RPMI7951 (cell line): ENCODE results near the gene UQCRH. TPM values are rescaled to one million over a fixed set of nuclear protein-coding genes. Genes with fewer than 3 reads are reported as not detected.
A peak's percentile ranks its signal among the peaks of the same experiment; 100 is the strongest.
"Not testable (repeated sequence)": the region's sequence is repeated elsewhere in the genome, so short reads cannot be mapped to it uniquely, and the experiment has no call there.

Experiments used
- DNase-seq: peaks from one replicate; pipeline ENCODE4 v3.0.0-alpha.2; 2012; ENCODE audit warnings: low read depth
- total RNA-seq: library from RNA; depleted of rRNA; stranded (reverse); fragments of >200 nt; shearing (Covaris generic); gene quantifications from 2 replicates; pipeline ENCODE4 v1.2.3, GENCODE V29; 2014

UQCRH gene
- total RNA-seq, 1 experiment from 2014 or later = 747 TPM

- DNase-seq = no peak
Observed at GRCh38 chr1:46300673-46301405, 2.7 kb upstream of the UQCRH start.

GRCh38 chr1:46301406-46301807, 2.1 kb upstream of the UQCRH start:
- DNase-seq = peak; percentile 17

GRCh38 chr1:46301808-46302640, 1.5 kb upstream of the UQCRH start:
- DNase-seq = peak; percentile 61

GRCh38 chr1:46302641-46303037, 859 bp upstream of the UQCRH start:
- DNase-seq = peak; percentile 28

- peak; percentile 9 for DNase-seq
Observed at GRCh38 chr1:46303872-46304326, 401 bp downstream of the UQCRH start.

- no peak for DNase-seq
Observed at GRCh38 chr1:46306159-46306530, 2.6 kb downstream of the UQCRH start.

GRCh38 chr1:46309401-46310159, 6.1 kb downstream of the UQCRH start:
- no peak for DNase-seq

- no peak for DNase-seq
Observed at GRCh38 chr1:46310321-46310720, 6.8 kb downstream of the UQCRH start.

GRCh38 chr1:46315669-46316403, 12.3 kb downstream of the UQCRH start:
- no peak for DNase-seq

- DNase-seq = no peak
Observed at GRCh38 chr1:46317323-46317722, 13.8 kb downstream of the UQCRH start.

GRCh38 chr1:46319301-46319700, 15.8 kb downstream of the UQCRH start:
- DNase-seq = not testable (repeated sequence)

- not testable (repeated sequence) for DNase-seq
Observed at GRCh38 chr1:46319960-46320914, 16.7 kb downstream of the UQCRH start.

GRCh38 chr1:46322191-46322590, 18.7 kb downstream of the UQCRH start:
- DNase-seq = not testable (repeated sequence)

GRCh38 chr1:46325285-46326076, 22.0 kb downstream of the UQCRH start:
- DNase-seq = not testable (repeated sequence)

- DNase-seq = not testable (repeated sequence)
Observed at GRCh38 chr1:46328182-46328581, 24.7 kb downstream of the UQCRH start.

- DNase-seq = not testable (repeated sequence)
Observed at GRCh38 chr1:46329807-46330206, 26.3 kb downstream of the UQCRH start.

GRCh38 chr1:46330381-46330780, 26.9 kb downstream of the UQCRH start:
- not testable (repeated sequence) for DNase-seq

- not testable (repeated sequence) for DNase-seq
Observed at GRCh38 chr1:46331786-46332540, 28.5 kb downstream of the UQCRH start.
